Breast epithelium (tissue), 4 donors: ENCODE results near the gene UFD1. TPM values are rescaled to one million over a fixed set of nuclear protein-coding genes. Genes with fewer than 3 reads are reported as not detected.

ENCODE experiments used
- DNase-seq, 2 donors: peaks; one replicate each; pipeline ENCODE4 v3.0.0-alpha.2; 2019; ENCODE audit warnings: low spot score in 2 of 2
- H3K27ac ChIP-seq, 2 donors: fragments of 200-600 bp; sonication (generic) in 1 of 2; one replicate each; pipeline ENCODE4 v1.5.1; 2016 to 2019; ENCODE audit warnings: mild to moderate bottlenecking in 1 of 2
- H3K27me3 ChIP-seq, 2 donors: fragments of 200-600 bp; sonication (generic) in 1 of 2; one replicate each; pipeline versions ENCODE4 v1.5.1 to v1.6.0; 2017 to 2019; ENCODE audit warnings: control low read depth in 1 of 2, mild to moderate bottlenecking in 1 of 2
- H3K36me3 ChIP-seq: fragments of 200-600 bp; one replicate; pipeline ENCODE4 v1.5.1; 2019
- H3K4me1 ChIP-seq, 2 donors: fragments of 200-600 bp; sonication (generic); one replicate each; pipeline ENCODE4 v1.5.1; 2016 to 2019; ENCODE audit warnings: control low read depth in 1 of 2
- H3K4me3 ChIP-seq, 3 donors: fragments of 200-600 bp; sonication (generic); 1 replicate in 2 of 3; 2 replicates in 1 of 3; pipeline ENCODE4 v1.5.1; 2016 to 2019; ENCODE audit warnings: mild to moderate bottlenecking in 3 of 3, moderate library complexity in 2 of 3
- H3K9me3 ChIP-seq, 2 donors: fragments of 200-600 bp; sonication (generic) in 1 of 2; one replicate each; pipeline ENCODE4 v1.5.1; 2016 to 2019; ENCODE audit warnings: control low read depth in 1 of 2
- CTCF ChIP-seq, 3 donors: fragments of 450-650 bp; IDR thresholded peaks; one replicate each; pipeline ENCODE4 v1.5.1; 2016 to 2017; ENCODE audit warnings: antibody characterized with exemption in 3 of 3, mild to moderate bottlenecking in 3 of 3, moderate library complexity in 3 of 3
- POLR2A ChIP-seq: fragments of 450-650 bp; IDR thresholded peaks from one replicate; pipeline ENCODE4 v1.6.1; 2016; ENCODE audit warnings: antibody characterized with exemption, mild to moderate bottlenecking, moderate library complexity
- POLR2AphosphoS5 ChIP-seq, 3 donors: sonication (generic); formaldehyde crosslinking; IDR thresholded peaks; one replicate each; pipeline ENCODE4 v1.6.1; 2017; ENCODE audit warnings: antibody characterized with exemption in 3 of 3
- intact Hi-C: fragments of 100-400 bp; cut with DNase I; formaldehyde crosslinking; loops from one replicate; pipeline ENCODE4 v1.15.1; 2023; ENCODE audit warnings: low total_unique reads
- total RNA-seq, 3 donors: library from RNA; depleted of rRNA; stranded (reverse); fragments of >200 nt; gene quantifications; one replicate each; pipeline ENCODE4 v1.1.0, GENCODE V29; 2016

Gene UFD1
- total RNA-seq, 3 donors from 2014 or later = 30.8 to 51.0 (median 31.8) TPM

- DNase-seq = no peak
- no peak overlapping the region for H3K27ac ChIP-seq
- H3K27me3 ChIP-seq = peaks cover 0 to 23% of the 10 kb centered on the region in 2 donors
- H3K4me3 ChIP-seq = peak overlapping the region in 1 of 3 donors; percentile 5
- no peak for TF ChIP-seq CTCF (IDR thresholded peaks at IDR 0.05)
- no peak for TF ChIP-seq POLR2A
- TF ChIP-seq POLR2AphosphoS5 (IDR thresholded peaks at IDR 0.05) = no peak
- intact Hi-C loops = no loop called here
- peaks cover 0 to 1% of the 10 kb centered on the region in 2 donors for H3K4me1 ChIP-seq
- H3K9me3 ChIP-seq = no peaks in the 10 kb centered on the region
- H3K36me3 ChIP-seq = no peaks in the 10 kb centered on the region
Measured at GRCh38 chr22:19519041-19519926, 40.3 kb upstream of the UFD1 start.

- Histone ChIP-seq H3K4me3 (no peak overlapping the region), H3K9me3 (peaks cover 0 to 4% of the 10 kb centered on the region in 2 donors), H3K27me3 (peaks cover 0 to 16% of the 10 kb centered on the region in 2 donors), H3K36me3 (no peaks in the 10 kb centered on the region), H3K4me1 (no peaks in the 10 kb centered on the region), H3K27ac (no peak overlapping the region)
- intact Hi-C loops = no loop called here
- DNase-seq = no peak
- TF ChIP-seq POLR2A (no peak), CTCF (IDR thresholded peaks at IDR 0.05) (no peak), POLR2AphosphoS5 (IDR thresholded peaks at IDR 0.05) (no peak)
Measured at GRCh38 chr22:19518635-19519034, 39.6 kb upstream of the UFD1 start.

- no peaks in the 10 kb centered on the region for H3K36me3 ChIP-seq
- no peak for DNase-seq
- H3K4me3 ChIP-seq = no peak overlapping the region
- peaks cover 0 to 11% of the 10 kb centered on the region in 2 donors for H3K27me3 ChIP-seq
- intact Hi-C loops = no loop called here
- H3K27ac ChIP-seq = no peak overlapping the region
- TF ChIP-seq POLR2A (no peak), POLR2AphosphoS5 (IDR thresholded peaks at IDR 0.05) (no peak), CTCF (IDR thresholded peaks at IDR 0.05) (no peak)
- peaks cover 0 to 4% of the 10 kb centered on the region in 2 donors for H3K9me3 ChIP-seq
- no peaks in the 10 kb centered on the region for H3K4me1 ChIP-seq
Measured at GRCh38 chr22:19517919-19518611, 39.1 kb upstream of the UFD1 start.

GRCh38 chr22:19517171-19517500, 38.1 kb upstream of the UFD1 start:
- H3K36me3 ChIP-seq = no peaks in the 10 kb centered on the region
- no peaks in the 10 kb centered on the region for H3K4me1 ChIP-seq
- intact Hi-C loops = no loop called here
- TF ChIP-seq POLR2AphosphoS5 (IDR thresholded peaks at IDR 0.05) = no peak
- no peak for TF ChIP-seq POLR2A
- no peak for TF ChIP-seq CTCF (IDR thresholded peaks at IDR 0.05)
- no peak overlapping the region for H3K4me3 ChIP-seq
- H3K27me3 ChIP-seq = peaks cover 0 to 1% of the 10 kb centered on the region in 2 donors
- H3K27ac ChIP-seq = no peak overlapping the region
- DNase-seq = no peak
- peaks cover 0 to 4% of the 10 kb centered on the region in 2 donors for H3K9me3 ChIP-seq
